Activated CD4-positive, alpha-beta memory T cell treated with anti-CD3 and anti-CD28 coated beads for 36 hours (primary cell): ENCODE measurements around the gene CD99L2. TPM values are rescaled to one million over a fixed set of nuclear protein-coding genes. Genes with fewer than 3 reads are reported as not detected.
"Not testable (repeated sequence)": the region's sequence is repeated elsewhere in the genome, so short reads cannot be mapped to it uniquely, and the experiment has no call there.

Source experiments
- CTCF ChIA-PET: fragments of 350-600 bp; sonication (Branson Sonifier 250); formaldehyde crosslinking; loops from one replicate; lab custom pipeline; 2021; ENCODE audit warnings: antibody characterized with exemption, inconsistent platforms; lab: Charles Lee
- POLR2A ChIA-PET: fragments of 350-600 bp; sonication (Branson Sonifier 250); formaldehyde crosslinking; loops from one replicate; lab custom pipeline; 2021; ENCODE audit warnings: antibody characterized with exemption; lab: Charles Lee
- DNase-seq: peaks from one replicate; pipeline ENCODE4 v3.0.0-alpha.2; 2020
- H3K27ac Mint-ChIP-seq: one replicate; pipeline ENCODE4 v1.8.0; 2021; ENCODE audit warnings: mixed read lengths
- H3K27me3 Mint-ChIP-seq: one replicate; pipeline ENCODE4 v1.8.0; 2021; ENCODE audit warnings: mixed read lengths
- H3K36me3 Mint-ChIP-seq: one replicate; pipeline ENCODE4 v1.8.0; 2021; ENCODE audit warnings: mixed read lengths
- H3K4me1 Mint-ChIP-seq: one replicate; pipeline ENCODE4 v1.8.0; 2021; ENCODE audit warnings: low read depth, mixed read lengths
- H3K4me3 Mint-ChIP-seq: one replicate; pipeline ENCODE4 v1.8.0; 2021; ENCODE audit warnings: mild to moderate bottlenecking, mixed read lengths
- H3K9me3 Mint-ChIP-seq: one replicate; pipeline ENCODE4 v1.8.0; 2021; ENCODE audit warnings: mixed read lengths
- intact Hi-C: fragments of 100-400 bp; cut with micrococcal nuclease; formaldehyde crosslinking; loops from one replicate; pipeline ENCODE4 v1.15.1; 2023
- total RNA-seq, 2 experiments: library from RNA; stranded (reverse); gene quantifications; one replicate each; pipeline ENCODE4 v1.2.3, GENCODE V29; 2021

CD99L2 gene
- total RNA-seq, 2 experiments from 2014 or later: 14.9 to 15.7 TPM

DNA sequence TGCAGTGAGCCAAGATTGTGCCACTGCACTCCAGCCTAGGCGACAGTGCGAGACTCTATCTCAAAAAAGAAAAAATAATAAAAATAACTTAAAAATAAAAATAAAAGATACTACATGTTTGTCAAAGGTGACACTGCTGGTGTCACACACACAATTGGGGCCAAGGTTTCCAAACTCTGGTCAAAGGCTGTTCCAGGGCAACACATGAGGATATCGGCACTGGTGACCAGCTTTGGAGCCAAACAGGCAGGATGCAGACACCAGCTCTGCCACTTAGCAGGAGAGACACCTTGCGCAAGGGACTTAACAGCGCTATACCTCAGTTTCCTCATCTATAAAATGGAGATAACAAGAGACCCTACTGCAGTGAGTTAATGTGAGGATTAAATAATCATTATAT lies 52.3 kb downstream of the CD99L2 start:
- H3K27me3 Mint-ChIP-seq: no peaks in the 10 kb centered on the region
- ChIA-PET POLR2A (no interaction called here), CTCF (no interaction called here)
- H3K4me3 Mint-ChIP-seq: no peak overlapping the region
- no peak overlapping the region for H3K27ac Mint-ChIP-seq
- H3K9me3 Mint-ChIP-seq: no peaks in the 10 kb centered on the region
- H3K36me3 Mint-ChIP-seq: no peaks in the 10 kb centered on the region
- no peak for DNase-seq
- intact Hi-C loops: no loop called here
- H3K4me1 Mint-ChIP-seq: peaks cover 10% of the 10 kb centered on the region

DNA sequence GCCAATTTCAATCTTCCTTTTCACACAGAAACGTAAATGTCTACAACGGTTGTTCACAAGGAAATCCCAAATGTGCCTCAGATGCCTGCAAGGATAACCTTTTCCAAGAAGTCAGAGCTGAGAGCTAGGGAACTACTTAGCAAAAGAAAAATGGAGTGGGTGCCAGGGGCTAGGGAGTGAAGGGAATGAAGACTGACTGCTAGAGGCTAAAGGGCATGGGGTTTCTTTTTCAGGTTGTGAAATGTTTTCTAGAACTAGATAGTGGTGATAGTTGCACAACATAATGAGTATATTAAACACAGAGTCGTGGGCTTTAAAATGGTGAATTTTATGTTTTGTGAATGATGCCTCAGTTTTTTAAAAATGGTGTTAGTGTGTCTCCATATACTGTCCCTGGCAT lies 53.4 kb downstream of the CD99L2 start:
- no peaks in the 10 kb centered on the region for H3K36me3 Mint-ChIP-seq
- no peak overlapping the region for H3K4me3 Mint-ChIP-seq
- ChIA-PET CTCF (no interaction called here), POLR2A (no interaction called here)
- H3K27me3 Mint-ChIP-seq: no peaks in the 10 kb centered on the region
- no peak for DNase-seq
- intact Hi-C loops: no loop called here
- H3K9me3 Mint-ChIP-seq: no peaks in the 10 kb centered on the region
- no peak overlapping the region for H3K27ac Mint-ChIP-seq
- H3K4me1 Mint-ChIP-seq: peaks cover 10% of the 10 kb centered on the region

DNA sequence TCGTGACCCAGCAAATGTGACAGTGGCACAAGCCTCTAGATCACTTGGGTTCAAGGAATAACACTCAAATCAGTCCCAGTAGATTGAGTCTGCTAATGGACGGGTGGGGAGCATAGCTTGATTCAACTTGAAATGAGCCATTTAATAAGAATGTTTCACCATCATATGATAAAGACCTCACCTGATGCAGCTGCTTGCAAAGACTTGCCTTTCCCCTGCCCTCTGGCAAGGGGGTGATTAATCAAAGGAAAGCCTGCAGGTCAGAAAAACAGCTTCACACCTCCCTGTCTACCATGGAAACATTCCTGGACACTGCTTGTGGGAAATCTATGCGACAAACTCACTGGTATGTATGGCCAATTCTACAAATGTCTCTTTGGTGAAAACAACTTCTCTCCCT lies 54.5 kb downstream of the CD99L2 start:
- H3K4me3 Mint-ChIP-seq: no peak overlapping the region

DNA sequence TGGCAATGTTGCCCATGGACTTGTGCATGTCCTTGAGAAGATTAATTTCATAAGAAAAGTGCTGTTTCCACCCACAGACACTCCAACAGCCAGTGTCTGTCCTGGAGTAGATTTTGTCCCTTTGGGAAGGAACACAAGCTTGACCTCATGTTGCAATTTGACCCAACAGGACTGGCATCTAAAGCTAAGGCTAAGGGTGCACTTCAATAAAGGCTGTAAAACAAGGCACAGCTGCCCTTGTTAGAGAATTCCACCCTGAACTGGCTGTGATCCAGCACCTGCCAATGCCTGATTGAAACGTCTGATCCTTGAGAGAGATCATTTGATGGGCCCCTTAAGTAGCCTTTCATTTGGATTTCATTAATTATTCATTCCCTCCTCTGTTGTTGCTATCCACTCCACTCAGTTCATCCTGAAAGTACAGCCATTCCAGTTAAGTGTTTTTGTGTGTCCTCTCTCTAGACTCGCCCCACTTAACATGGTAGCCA lies 56.2 kb downstream of the CD99L2 start:
- Mint-ChIP-seq H3K27me3 (no peaks in the 10 kb centered on the region), H3K36me3 (no peaks in the 10 kb centered on the region), H3K27ac (no peak overlapping the region), H3K4me1 (no peaks in the 10 kb centered on the region), H3K4me3 (no peak overlapping the region), H3K9me3 (no peaks in the 10 kb centered on the region)
- no peak for DNase-seq
- CTCF ChIA-PET: no interaction called here
- intact Hi-C loops: no loop called here
- POLR2A ChIA-PET: no interaction called here

More for the DNA sequence above, 54.5 kb downstream of the CD99L2 start:
- ChIA-PET POLR2A (no interaction called here), CTCF (no interaction called here)
- DNase-seq: no peak
- Mint-ChIP-seq H3K4me1 (peaks cover 8% of the 10 kb centered on the region), H3K27ac (no peak overlapping the region), H3K27me3 (no peaks in the 10 kb centered on the region), H3K36me3 (no peaks in the 10 kb centered on the region), H3K9me3 (no peaks in the 10 kb centered on the region)
- intact Hi-C loops: no loop called here

DNA sequence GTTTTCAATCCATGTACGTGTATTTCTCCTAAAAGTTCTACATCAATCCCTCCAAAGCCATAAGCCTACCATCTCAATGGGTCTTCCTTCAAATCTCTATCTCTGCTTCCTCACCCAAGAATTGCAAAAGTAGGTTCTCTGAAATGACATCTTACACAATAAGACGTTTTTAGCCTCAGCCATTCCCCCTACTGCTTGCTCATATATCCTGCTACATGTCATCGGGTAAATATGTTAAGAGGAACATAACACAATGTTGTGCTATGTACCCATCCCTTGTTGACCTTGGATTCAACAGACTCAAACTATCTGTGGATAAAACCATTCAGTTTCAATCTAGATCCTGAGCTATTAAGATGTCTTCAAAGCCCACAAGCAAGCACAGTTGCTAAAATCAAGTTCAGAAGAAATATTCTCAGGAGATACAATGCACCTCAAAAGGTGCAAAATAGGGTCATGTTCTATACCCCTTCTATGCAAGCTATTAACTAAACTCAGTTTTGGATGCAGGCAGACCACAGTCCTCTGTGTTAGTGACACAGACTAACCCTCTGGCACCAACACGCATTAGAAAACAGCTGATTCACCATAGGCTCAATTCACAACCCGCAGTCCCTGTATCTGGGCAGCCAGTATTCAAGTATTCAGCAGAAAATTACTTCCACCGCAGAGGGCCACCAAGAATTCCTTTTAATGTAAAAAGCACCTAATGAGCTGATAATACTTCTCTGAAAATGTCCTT lies 56.8 kb downstream of the CD99L2 start:
- Mint-ChIP-seq H3K27me3 (no peaks in the 10 kb centered on the region), H3K4me3 (no peak overlapping the region), H3K36me3 (no peaks in the 10 kb centered on the region), H3K27ac (no peak overlapping the region), H3K4me1 (no peaks in the 10 kb centered on the region), H3K9me3 (no peaks in the 10 kb centered on the region)
- intact Hi-C loops: no loop called here
- ChIA-PET CTCF (no interaction called here), POLR2A (no interaction called here)
- DNase-seq: no peak

DNA sequence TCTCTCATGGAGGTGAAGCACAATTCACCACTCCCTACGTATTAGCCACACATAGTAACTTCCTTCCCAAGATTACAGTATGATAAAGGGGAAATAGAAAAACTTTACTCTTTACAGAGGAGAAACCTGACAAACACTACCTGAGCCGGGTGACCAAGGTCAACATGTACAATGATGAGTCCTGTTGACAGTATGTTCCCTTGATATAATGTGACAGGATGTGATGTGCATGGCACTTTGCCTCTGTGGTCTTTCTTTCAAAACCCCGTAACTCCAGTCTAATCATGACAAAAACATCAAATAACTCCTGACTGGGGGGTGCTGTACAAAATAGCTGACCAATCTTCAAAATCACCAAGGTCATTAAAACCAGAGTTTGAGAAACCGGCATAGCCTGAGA lies 60.6 kb downstream of the CD99L2 start:
- POLR2A ChIA-PET: no interaction called here

DNA sequence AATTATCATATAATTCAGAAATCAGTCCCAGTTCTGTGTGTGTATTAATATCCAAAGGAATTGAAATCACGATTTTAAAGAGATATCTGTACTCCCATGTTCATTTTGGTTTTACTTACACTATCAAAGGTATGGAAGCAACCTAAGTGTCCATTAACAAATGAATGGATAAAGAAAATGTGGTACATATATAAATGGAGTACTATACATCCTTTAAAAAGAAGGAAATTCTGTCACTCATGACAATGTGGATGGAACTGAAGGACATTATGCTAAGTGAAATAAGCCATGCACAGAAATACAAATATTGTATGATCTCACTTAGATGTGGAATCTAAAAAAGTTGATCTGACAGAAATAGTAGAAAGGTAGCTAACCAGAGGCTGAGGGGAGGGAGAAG lies 63.8 kb downstream of the CD99L2 start:
- intact Hi-C loops: no loop called here
- Mint-ChIP-seq H3K4me1 (peaks cover 3% of the 10 kb centered on the region), H3K4me3 (no peak overlapping the region), H3K36me3 (peaks cover 6% of the 10 kb centered on the region), H3K27me3 (no peaks in the 10 kb centered on the region), H3K9me3 (peaks cover 7% of the 10 kb centered on the region), H3K27ac (no peak overlapping the region)
- DNase-seq: no peak
- CTCF ChIA-PET: no interaction called here
- POLR2A ChIA-PET: no interaction called here

More for the DNA sequence above, 60.6 kb downstream of the CD99L2 start:
- Mint-ChIP-seq H3K36me3 (peaks cover 4% of the 10 kb centered on the region), H3K27me3 (no peaks in the 10 kb centered on the region), H3K9me3 (peaks cover 7% of the 10 kb centered on the region), H3K27ac (no peak overlapping the region), H3K4me3 (no peak overlapping the region), H3K4me1 (peaks cover 3% of the 10 kb centered on the region)
- intact Hi-C loops: no loop called here
- DNase-seq: no peak
- CTCF ChIA-PET: no interaction called here

DNA sequence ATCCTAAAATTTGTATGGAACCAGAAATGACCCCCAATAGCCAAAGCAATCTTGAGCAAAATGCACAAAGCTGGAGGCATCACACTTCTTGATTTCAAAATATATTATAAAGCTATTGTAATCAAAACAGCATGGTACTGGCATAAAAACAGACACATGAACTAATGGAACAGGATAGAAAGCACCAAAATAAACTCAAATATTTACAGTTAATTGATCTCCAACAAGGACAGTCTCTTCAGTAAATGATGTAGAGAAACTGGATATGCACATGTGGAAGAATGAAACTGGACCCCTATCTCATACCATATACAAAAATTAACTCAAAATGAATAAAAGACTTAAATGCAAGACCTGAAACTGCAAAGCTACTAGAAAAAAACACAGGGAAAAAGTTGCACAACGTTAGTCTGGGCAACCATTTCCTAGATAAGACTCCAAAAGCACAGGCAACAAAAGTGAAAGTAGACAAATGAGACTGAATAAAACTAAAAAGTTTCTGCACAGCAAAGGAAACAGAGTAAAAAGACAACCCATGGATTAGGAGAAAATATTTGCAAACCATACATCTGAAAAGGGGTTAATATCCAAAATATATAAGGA lies 64.9 kb downstream of the CD99L2 start:
- H3K36me3 Mint-ChIP-seq: peaks cover 10% of the 10 kb centered on the region
- no peaks in the 10 kb centered on the region for H3K27me3 Mint-ChIP-seq
- H3K4me1 Mint-ChIP-seq: peaks cover 3% of the 10 kb centered on the region
- ChIA-PET CTCF (no interaction called here), POLR2A (no interaction called here)
- DNase-seq: no peak
- no peak overlapping the region for H3K27ac Mint-ChIP-seq
- no peak overlapping the region for H3K4me3 Mint-ChIP-seq
- H3K9me3 Mint-ChIP-seq: peaks cover 7% of the 10 kb centered on the region
- intact Hi-C loops: no loop called here

DNA sequence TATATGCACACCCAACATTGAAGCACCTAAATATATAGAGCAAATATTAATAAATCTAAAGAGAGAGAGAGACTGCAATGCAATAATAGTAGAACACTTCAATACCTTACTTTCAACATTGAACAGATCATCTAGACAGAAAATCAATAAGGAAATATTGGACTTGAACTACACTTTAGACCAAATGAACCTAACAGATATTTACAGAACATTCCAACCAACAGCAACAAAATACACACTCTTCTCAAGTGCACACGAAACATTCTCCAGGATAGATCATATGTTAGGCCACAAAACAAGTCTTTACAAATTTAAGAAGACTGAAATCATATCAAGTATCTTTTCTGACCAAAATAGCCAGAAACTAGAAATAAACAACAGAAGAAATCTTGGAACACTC lies 66.6 kb downstream of the CD99L2 start:
- peaks cover 7% of the 10 kb centered on the region for H3K9me3 Mint-ChIP-seq
- peaks cover 23% of the 10 kb centered on the region for H3K36me3 Mint-ChIP-seq
- CTCF ChIA-PET: no interaction called here
- intact Hi-C loops: no loop called here
- H3K27ac Mint-ChIP-seq: no peak overlapping the region
- DNase-seq: no peak
- no peak overlapping the region for H3K4me3 Mint-ChIP-seq
- H3K27me3 Mint-ChIP-seq: no peaks in the 10 kb centered on the region
- POLR2A ChIA-PET: no interaction called here
- peaks cover 3% of the 10 kb centered on the region for H3K4me1 Mint-ChIP-seq

DNA sequence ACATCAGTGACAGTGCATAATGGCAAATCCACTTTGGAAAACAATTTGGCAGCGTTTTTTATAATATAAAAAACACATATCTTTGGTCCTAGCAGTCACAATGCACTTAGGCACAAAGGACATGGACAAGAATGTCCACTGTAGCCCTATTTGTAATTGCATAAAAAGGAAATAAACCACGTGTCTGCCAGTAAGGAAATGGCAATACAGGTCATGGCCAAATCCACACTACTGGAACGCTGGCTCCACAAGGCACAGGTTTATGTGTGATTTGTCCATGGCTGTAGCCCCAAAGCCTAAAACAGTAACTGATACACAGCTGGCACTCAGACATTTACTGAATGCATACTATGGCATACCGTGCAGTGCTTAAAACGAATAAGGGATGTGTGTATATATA lies 69.7 kb downstream of the CD99L2 start:
- POLR2A ChIA-PET: no interaction called here

DNA sequence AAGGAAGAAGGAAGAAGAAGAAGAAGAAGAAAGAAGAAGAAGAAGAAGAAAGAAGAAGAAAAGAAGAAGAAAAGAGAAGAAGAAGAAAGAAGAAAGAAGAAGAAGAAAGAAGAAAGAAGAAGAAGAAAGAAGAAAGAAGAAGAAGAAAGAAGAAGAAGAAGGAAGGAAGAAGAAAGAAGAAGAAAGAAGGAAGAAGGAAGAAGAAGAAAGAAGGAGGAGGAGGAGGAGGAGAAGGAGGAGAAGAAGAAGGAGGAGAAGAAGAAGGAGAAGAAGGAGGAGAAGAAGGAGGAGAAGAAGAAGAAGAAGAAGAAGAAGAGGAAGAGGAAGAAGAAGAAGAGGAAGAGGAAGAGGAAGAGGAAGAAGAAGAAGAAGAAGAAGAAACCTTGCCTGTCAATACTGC lies 74.1 kb downstream of the CD99L2 start:
- H3K27ac Mint-ChIP-seq, POLR2A ChIA-PET, CTCF ChIA-PET, DNase-seq, H3K4me3 Mint-ChIP-seq, H3K27me3 Mint-ChIP-seq, intact Hi-C loops, H3K9me3 Mint-ChIP-seq, H3K4me1 Mint-ChIP-seq: not testable (repeated sequence)
- H3K36me3 Mint-ChIP-seq: peaks cover 28% of the 10 kb centered on the region

More for the DNA sequence above, 69.7 kb downstream of the CD99L2 start:
- CTCF ChIA-PET: no interaction called here
- H3K4me1 Mint-ChIP-seq: peaks cover 1% of the 10 kb centered on the region
- intact Hi-C loops: no loop called here
- no peaks in the 10 kb centered on the region for H3K27me3 Mint-ChIP-seq
- no peak overlapping the region for H3K27ac Mint-ChIP-seq
- DNase-seq: no peak
- H3K9me3 Mint-ChIP-seq: peaks cover 2% of the 10 kb centered on the region
- H3K4me3 Mint-ChIP-seq: no peak overlapping the region
- peaks cover 30% of the 10 kb centered on the region for H3K36me3 Mint-ChIP-seq

DNA sequence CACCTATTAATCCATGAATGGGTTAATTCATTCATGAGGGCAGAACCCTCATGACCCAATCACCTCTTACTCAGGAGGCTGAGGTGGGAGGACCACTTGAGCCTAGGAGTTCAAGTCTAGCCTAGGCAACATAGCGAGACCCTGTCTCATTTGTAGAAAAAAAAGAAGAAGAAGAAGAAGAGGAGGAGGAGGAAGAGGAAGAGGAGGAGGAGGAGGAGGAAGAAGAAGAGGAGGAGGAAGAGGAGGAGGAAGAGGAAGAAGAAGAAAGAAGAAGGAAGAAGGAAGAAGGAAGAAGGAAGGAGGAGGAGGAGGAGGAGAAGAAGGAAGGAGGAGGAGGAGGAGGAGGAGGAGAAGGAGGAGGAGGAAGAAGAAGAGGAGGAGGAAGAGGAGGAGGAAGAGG lies 74.6 kb downstream of the CD99L2 start:
- H3K36me3 Mint-ChIP-seq: peaks cover 25% of the 10 kb centered on the region
- H3K4me3 Mint-ChIP-seq, POLR2A ChIA-PET, H3K4me1 Mint-ChIP-seq, H3K27ac Mint-ChIP-seq, DNase-seq, H3K9me3 Mint-ChIP-seq, intact Hi-C loops, CTCF ChIA-PET, H3K27me3 Mint-ChIP-seq: not testable (repeated sequence)

DNA sequence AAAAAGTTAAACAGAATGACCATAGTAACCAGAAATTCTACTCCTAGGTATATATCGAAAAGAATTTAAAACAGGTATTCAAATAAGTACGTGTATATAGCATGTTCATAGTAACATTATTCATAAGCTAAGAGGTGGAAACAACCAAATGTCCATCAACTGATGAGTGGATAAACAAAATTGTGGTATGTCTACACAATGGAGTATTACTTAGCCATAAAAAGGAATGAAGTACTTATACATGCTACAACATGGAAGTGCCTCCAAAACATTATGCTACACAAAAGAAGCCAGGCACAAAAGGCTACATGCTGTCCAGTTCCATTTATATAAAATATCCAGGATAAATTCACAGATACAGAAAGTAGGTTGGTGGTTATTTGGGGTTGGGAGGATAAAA lies 76.5 kb downstream of the CD99L2 start:
- ChIA-PET CTCF (no interaction called here), POLR2A (no interaction called here)
- peaks cover 9% of the 10 kb centered on the region for H3K9me3 Mint-ChIP-seq
- no peak overlapping the region for H3K27ac Mint-ChIP-seq
- peaks cover 17% of the 10 kb centered on the region for H3K36me3 Mint-ChIP-seq
- DNase-seq: no peak
- no peaks in the 10 kb centered on the region for H3K27me3 Mint-ChIP-seq
- H3K4me3 Mint-ChIP-seq: no peak overlapping the region
- intact Hi-C loops: no loop called here
- H3K4me1 Mint-ChIP-seq: no peaks in the 10 kb centered on the region
